ENCODE measurements around the gene ZNF394. TPM values are rescaled to one million over a fixed set of nuclear protein-coding genes. Genes with fewer than 3 reads are reported as not detected.

ZNF394 gene
- total RNA-seq, 1 donor from 2014 or later: 24.4 TPM

DNA sequence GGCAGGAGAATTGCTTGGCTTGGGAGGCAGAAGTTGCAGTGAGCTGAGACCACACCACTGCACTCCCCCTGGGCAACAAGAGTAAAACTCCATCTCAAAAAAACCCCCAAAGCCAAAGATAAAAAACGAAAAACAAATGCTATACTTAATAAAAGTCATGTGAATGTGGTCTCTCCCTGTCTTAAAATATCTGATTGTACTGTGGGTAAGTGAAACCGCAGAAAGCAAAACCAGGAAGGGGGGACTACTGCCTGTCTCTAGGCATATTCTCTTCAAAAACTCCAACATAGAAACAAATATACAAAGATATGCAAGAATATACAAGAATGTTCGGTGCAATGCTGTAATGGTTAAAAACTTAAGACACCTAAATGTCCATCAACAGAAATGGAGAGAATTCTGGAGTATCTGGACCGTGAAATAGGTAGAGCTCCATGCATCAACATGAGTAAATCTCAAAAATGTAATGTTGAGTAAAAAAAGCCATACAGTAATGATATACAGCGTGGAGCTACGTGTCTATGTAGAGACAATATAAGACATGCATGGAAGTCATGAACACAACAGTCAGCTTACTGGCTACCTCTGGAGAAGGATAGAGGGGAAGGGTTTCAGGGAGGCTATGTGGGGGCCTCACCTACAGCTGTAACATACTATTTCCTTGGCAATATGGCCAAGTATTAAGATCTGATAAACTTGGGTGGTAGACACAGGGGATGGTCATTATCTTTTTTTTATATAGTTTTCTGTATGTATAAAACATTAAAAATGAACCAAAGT, 2.1 kb downstream of the ZNF394 start:
- DNase-seq (ENCODE audit: low spot score): no peak

GRCh38 chr7:99493823-99494222, 6.3 kb downstream of the ZNF394 start:
- DNase-seq (ENCODE audit: low spot score): no peak

GRCh38 chr7:99490878-99491277, 9.2 kb downstream of the ZNF394 start:
- DNase-seq (ENCODE audit: low spot score): no peak

GRCh38 chr7:99489235-99489634, 10.8 kb downstream of the ZNF394 start:
- no peak for DNase-seq (ENCODE audit: low spot score)

DNA sequence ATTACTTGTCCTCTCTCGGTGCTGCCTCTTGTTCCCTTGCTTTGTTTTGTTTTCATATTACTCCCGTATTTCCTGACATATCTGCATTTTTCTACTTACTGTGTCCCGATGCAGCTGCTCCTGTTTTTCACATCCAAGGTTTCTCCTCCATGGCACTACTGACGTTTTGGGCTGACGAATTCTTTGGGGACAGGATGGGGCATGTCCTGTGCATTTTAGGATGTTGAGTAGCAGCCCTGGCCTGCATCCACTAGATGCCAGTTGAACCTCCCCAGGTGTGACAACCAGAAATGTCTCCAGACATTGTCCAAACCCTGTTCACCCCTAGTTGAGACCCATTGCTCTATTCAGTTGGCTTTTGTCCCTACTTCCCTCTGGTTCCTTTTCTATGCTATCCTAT, 15.0 kb downstream of the ZNF394 start:
- no peak for DNase-seq (ENCODE audit: low spot score)

DNA sequence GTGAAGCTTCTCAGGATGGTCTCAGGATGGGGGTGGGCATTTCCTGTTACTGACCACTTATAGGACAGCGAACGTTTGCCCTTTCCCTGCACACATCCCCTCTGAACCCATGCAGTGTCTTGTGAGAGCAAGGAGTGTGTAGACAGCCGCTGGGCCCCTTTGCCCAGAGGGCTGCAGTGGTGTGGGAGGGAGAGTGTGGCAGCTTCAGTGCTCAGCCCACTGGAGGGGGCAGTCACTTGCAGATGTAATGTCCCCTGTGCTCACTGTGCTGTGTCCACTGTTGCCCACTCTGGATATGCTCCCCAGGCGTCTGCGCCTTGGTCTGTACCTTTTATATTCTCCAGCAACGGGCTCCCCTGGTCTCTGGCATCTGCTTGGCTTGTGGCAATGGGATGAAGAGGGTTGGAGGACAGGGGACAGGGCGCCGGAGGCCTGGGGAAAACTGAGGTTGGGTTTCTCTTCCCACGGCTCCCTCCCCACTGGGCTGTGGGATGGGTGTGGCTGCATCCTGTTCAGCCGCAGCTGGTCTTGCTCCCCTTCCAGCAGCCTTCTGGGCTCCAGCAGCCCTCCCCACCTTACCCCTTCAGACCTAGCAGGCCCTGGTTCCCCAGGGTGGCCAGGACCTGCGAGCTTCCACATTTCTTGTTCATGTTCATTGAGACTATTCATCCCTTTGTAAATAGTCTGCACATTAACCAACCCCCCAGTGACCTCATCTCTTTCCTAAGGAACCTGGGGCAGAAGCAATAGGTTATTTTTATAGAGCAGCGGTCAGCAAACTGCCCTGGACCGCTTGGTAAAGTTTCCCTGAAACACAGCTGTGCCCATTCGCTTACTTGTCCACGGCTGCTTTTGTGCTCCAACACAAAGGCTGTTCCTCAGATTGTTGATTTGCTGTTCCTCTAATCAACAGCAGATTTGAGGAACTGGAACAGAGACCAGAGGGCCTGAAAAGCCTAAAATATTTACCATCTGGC, 21.3 kb downstream of the ZNF394 start:
- DNase-seq (ENCODE audit: low spot score): no peak

DNA sequence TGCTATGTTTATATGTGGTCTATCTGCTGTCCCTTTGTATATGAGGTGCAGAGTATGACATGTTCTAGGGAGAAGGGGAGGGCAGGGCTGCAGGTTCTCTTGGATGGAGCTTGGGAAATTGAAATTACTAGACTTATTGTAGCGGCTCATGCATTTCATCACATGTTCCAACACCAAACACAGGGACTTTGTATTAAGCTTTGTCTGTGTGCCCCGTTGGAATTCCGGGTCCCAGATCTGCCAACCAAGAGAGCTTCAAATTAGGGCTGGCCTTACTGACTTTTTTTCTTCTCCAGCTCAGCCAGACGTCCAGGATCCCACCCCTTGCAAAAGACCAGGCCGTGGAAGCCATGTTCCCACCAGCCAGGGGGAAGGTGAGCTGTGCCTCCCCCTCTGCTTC, 24.0 kb downstream of the ZNF394 start:
- no peak for DNase-seq (ENCODE audit: low spot score)

- no peak for DNase-seq (ENCODE audit: low spot score)
Measured at GRCh38 chr7:99473315-99473596, 26.8 kb downstream of the ZNF394 start.

- DNase-seq (ENCODE audit: low spot score): peak; percentile 99
Measured at GRCh38 chr7:99472561-99473314, 27.3 kb downstream of the ZNF394 start, which contains the start of gene ZNF789. Gene ZNF789 (plus strand): TSS chr7:99472890. CDS start chr7:99476457, 3,567 bp downstream.

- DNase-seq (ENCODE audit: low spot score): no peak
Measured at GRCh38 chr7:99469381-99470065, 30.6 kb downstream of the ZNF394 start.

DNA sequence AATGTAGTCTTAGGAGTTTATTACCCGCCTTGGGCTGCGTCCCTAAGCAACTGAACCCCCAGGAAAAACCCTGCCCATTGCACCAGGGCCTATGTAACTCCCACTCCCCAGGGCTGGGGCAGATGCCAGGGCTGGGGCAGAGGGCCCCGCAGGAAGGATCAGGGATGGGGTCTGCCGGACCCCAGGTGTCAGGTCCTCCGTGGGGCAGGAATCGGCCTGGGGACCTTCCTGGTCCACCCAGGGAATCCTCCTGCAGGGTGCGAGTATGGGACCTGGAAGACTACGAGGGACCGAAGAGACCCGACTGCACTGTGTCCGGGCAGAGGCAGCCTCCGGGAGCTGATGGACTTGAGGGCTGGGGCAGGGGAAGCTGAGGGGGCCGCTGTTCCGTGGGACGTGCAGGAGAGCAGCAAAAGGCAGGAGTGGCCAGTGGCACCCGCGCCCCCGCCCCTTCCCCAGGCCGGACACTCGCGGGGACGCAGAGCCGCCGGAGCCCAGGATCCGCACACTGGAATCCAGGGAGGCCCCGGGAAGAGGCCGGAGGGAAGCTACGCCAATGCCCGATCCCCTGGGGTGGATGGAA, 31.7 kb downstream of the ZNF394 start:
- DNase-seq (ENCODE audit: low spot score): no peak

- no peak for DNase-seq (ENCODE audit: low spot score)
Measured at GRCh38 chr7:99465421-99465768, 34.7 kb downstream of the ZNF394 start.

- DNase-seq (ENCODE audit: low spot score): no peak
Measured at GRCh38 chr7:99461221-99461620, 38.9 kb downstream of the ZNF394 start.

- DNase-seq (ENCODE audit: low spot score): no peak
Measured at GRCh38 chr7:99460651-99461050, 39.4 kb downstream of the ZNF394 start.

- no peak for DNase-seq (ENCODE audit: low spot score)
Measured at GRCh38 chr7:99459087-99459486, 41.0 kb downstream of the ZNF394 start.

DNA sequence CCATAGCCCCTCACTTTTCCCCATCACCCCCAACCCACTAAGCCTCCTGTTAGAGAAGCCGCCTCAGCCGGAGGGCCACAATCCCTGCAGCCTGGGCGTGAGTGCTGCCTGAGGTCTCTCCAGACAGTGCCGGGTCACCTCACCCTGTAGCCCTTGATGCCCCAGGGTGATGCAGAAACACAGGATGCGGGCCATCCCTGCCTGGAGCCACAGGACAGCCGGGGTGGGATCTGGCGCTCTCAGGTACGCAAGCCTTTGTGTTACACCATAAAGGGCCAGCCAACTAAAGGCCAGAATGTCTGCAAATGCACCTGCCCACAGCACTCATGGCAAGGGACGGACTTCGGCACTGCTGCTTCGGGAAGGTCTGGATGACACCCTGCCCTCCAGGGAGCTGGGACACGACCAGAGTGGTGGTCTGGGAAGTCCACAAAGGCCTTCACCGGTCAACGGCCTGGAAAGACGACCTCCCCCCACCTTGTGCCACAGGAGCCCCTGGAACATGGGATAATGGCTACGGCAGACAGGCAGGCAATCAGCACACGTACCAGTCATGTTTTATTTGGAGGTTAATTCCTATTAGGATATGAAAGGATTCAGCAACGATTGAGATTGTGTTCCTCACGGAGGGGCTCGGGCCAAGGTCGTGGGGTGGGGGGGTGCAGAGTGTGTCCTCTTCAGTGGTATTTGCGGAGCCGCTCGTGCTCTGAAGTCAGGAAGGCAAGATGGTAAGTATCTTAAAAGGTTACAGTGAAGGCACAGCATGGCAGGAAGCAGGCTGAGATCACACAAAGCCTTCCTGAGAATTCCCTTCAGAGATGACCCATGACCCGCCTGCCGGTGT, 42.2 kb downstream of the ZNF394 start:
- DNase-seq (ENCODE audit: low spot score): no peak

DNA sequence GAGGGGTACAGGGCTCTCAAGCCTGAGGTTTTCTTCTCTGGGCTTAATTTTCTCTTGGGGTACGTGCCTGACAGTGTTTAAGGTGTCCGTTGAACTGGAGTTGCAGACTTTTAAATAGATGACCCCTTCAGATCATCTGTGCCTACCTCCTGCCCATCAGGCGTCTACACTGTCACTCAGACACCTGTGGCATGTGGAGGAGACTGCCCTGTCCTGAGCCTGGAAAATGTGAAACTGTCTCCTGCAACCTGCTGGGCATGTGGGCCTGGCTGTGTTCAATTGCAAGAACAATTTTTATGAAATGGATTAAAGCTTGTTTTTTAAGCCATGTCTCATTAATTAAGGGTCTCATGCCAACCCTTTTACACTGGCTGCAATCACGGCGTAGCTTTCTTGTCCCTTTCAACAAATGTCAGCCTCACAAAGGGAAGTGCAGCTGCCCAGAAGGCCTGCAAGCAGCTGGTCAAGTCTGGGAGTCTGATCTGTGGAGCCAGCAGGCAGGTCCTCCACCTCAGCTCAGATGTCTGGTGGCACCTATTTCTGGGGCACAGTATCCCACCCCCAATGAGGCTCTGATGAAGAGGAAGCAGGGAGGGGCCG, 42.9 kb downstream of the ZNF394 start:
- no peak for DNase-seq (ENCODE audit: low spot score)

- DNase-seq (ENCODE audit: low spot score): no peak
Measured at GRCh38 chr7:99456288-99456687, 43.8 kb downstream of the ZNF394 start.

- DNase-seq (ENCODE audit: low spot score): no peak
Measured at GRCh38 chr7:99455874-99456273, 44.2 kb downstream of the ZNF394 start.

Data from mesenteric fat pad (tissue), 1 donor.